Endothelial cell (in vitro differentiated cells): ENCODE data around the gene DENND1A. TPM values are rescaled to one million over a fixed set of nuclear protein-coding genes. Genes with fewer than 3 reads are reported as not detected.

Experiments
- DNase-seq: peaks from one replicate; pipeline ENCODE4 v3.0.0; 2021; ENCODE audit warnings: low spot score
- H3K27ac Mint-ChIP-seq: one replicate; pipeline ENCODE4 v1.8.0; 2021; ENCODE audit warnings: mixed read lengths, inconsistent platforms; ENCODE audit not compliant: unreplicated experiment
- H3K27me3 Mint-ChIP-seq: one replicate; pipeline ENCODE4 v1.8.0; 2021; ENCODE audit warnings: mild to moderate bottlenecking, moderate library complexity, mixed read lengths, inconsistent platforms; ENCODE audit not compliant: unreplicated experiment
- H3K36me3 Mint-ChIP-seq: one replicate; pipeline ENCODE4 v1.8.0; 2021; ENCODE audit warnings: mild to moderate bottlenecking, low read depth, mixed read lengths, inconsistent platforms; ENCODE audit not compliant: unreplicated experiment
- H3K4me1 Mint-ChIP-seq: one replicate; pipeline ENCODE4 v1.8.0; 2021; ENCODE audit warnings: mild to moderate bottlenecking, mixed read lengths, inconsistent platforms; ENCODE audit not compliant: unreplicated experiment
- H3K4me3 Mint-ChIP-seq: one replicate; pipeline ENCODE4 v1.8.0; 2021; ENCODE audit warnings: mild to moderate bottlenecking, mixed read lengths, inconsistent platforms; ENCODE audit not compliant: unreplicated experiment
- H3K9me3 Mint-ChIP-seq: one replicate; pipeline ENCODE4 v1.8.0; 2021; ENCODE audit warnings: mixed read lengths, inconsistent platforms; ENCODE audit not compliant: unreplicated experiment
- total RNA-seq: library from RNA; stranded (reverse); fragmentation: NEBNext Ultra II Directional; extraction: Animal tissue kit (Norgen Biotek cat#: 25700); gene quantifications from one replicate; pipeline ENCODE4 v1.2.1, GENCODE V29; 2021; ENCODE audit not compliant: unreplicated experiment
- TF ChIP-seq, protein P1 (sequence below): fragments of 200-600 bp; sonication (generic); IDR thresholded peaks from one replicate; pipeline ENCODE4 v1.5.0; 2021; ENCODE audit warnings: antibody characterized with exemption; ENCODE audit not compliant: unreplicated experiment

The DENND1A gene
- total RNA-seq, 1 donor from 2014 or later: 14.1 TPM

DNA sequence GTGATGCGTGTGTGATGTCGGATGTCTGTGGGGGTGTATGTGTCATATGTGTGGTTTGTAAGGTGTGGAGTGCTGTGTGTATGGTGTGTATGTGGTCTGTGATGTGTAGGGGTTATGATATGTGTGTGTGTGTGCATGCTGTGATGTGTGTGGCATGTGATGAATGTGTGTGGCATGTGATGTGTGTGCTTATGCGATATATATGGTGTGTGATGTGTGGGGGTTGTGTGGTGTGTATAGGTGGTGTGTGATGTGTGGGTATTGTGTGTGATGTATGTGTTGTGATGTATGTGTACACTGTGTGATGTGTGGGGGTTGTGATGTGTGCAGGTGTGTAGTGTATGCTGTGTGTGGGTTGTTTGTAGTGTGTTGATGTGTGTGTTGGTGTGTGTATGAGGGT, 583.1 kb downstream of the DENND1A start:
- DNase-seq: no peak
- TF ChIP-seq, protein P1, sequence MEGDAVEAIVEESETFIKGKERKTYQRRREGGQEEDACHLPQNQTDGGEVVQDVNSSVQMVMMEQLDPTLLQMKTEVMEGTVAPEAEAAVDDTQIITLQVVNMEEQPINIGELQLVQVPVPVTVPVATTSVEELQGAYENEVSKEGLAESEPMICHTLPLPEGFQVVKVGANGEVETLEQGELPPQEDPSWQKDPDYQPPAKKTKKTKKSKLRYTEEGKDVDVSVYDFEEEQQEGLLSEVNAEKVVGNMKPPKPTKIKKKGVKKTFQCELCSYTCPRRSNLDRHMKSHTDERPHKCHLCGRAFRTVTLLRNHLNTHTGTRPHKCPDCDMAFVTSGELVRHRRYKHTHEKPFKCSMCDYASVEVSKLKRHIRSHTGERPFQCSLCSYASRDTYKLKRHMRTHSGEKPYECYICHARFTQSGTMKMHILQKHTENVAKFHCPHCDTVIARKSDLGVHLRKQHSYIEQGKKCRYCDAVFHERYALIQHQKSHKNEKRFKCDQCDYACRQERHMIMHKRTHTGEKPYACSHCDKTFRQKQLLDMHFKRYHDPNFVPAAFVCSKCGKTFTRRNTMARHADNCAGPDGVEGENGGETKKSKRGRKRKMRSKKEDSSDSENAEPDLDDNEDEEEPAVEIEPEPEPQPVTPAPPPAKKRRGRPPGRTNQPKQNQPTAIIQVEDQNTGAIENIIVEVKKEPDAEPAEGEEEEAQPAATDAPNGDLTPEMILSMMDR: no peak
- Mint-ChIP-seq H3K27ac (no peak overlapping the region), H3K4me1 (peaks cover 8% of the 10 kb centered on the region), H3K4me3 (no peak overlapping the region), H3K36me3 (no peaks in the 10 kb centered on the region), H3K9me3 (no peaks in the 10 kb centered on the region), H3K27me3 (peaks cover 4% of the 10 kb centered on the region)

GRCh38 chr9:123346026-123346425, 583.9 kb downstream of the DENND1A start:
- no peak for DNase-seq
- H3K4me1 Mint-ChIP-seq: peaks cover 10% of the 10 kb centered on the region
- peaks cover 2% of the 10 kb centered on the region for H3K36me3 Mint-ChIP-seq
- H3K27ac Mint-ChIP-seq: no peak overlapping the region
- H3K27me3 Mint-ChIP-seq: peaks cover 3% of the 10 kb centered on the region
- TF ChIP-seq, protein P1: no peak
- no peak overlapping the region for H3K4me3 Mint-ChIP-seq
- H3K9me3 Mint-ChIP-seq: no peaks in the 10 kb centered on the region

GRCh38 chr9:123345567-123345955, 584.4 kb downstream of the DENND1A start:
- H3K27me3 Mint-ChIP-seq: peaks cover 7% of the 10 kb centered on the region
- DNase-seq: no peak

DNA sequence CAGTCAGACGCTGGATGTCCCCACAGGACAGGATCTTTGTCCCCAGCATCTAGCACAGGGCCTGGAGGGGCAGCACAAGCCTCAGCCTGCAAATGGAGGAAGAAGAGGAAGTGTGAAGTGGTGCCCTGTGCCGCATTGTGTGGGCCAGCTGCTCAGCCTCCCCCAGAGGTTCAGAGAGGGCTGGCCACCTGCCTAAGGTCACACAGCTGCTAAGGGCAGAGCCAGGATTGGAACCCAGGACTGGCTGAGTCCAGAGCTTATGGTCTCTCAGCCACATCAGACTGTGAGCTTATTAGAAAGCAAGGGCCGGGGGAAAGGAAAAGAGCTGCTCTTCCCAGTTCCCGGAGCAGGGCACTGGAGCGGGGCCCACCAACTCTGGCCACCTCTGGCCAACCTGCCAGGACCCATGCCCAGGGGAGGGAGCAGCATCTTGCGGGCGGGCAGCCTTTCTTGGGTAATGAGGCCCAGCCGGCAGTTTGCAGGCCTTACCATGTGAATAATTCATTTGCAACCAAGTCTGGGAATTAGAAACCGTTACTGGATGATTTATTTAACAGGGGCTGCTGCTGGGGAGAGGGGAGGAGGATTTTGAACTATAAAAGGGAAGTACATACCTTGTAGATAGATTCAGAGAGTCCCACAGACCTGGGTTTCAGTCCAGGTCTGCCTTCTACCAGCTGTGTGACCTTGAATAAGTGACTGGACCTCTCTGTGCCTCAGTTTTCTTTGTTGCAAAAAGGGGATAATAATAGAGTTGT, 585.6 kb downstream of the DENND1A start:
- peaks cover 7% of the 10 kb centered on the region for H3K27me3 Mint-ChIP-seq
- TF ChIP-seq, protein P1: no peak
- no peaks in the 10 kb centered on the region for H3K9me3 Mint-ChIP-seq
- DNase-seq: no peak
- H3K36me3 Mint-ChIP-seq: peaks cover 4% of the 10 kb centered on the region
- peaks cover 20% of the 10 kb centered on the region for H3K4me1 Mint-ChIP-seq
- no peak overlapping the region for H3K27ac Mint-ChIP-seq
- H3K4me3 Mint-ChIP-seq: no peak overlapping the region

More at GRCh38 chr9:123345567-123345955, 584.4 kb downstream of the DENND1A start:
- TF ChIP-seq, protein P1: no peak
- no peak overlapping the region for H3K4me3 Mint-ChIP-seq
- H3K36me3 Mint-ChIP-seq: peaks cover 4% of the 10 kb centered on the region
- H3K9me3 Mint-ChIP-seq: no peaks in the 10 kb centered on the region
- H3K4me1 Mint-ChIP-seq: peaks cover 11% of the 10 kb centered on the region
- peak overlapping the region; percentile 70 for H3K27ac Mint-ChIP-seq

DNA sequence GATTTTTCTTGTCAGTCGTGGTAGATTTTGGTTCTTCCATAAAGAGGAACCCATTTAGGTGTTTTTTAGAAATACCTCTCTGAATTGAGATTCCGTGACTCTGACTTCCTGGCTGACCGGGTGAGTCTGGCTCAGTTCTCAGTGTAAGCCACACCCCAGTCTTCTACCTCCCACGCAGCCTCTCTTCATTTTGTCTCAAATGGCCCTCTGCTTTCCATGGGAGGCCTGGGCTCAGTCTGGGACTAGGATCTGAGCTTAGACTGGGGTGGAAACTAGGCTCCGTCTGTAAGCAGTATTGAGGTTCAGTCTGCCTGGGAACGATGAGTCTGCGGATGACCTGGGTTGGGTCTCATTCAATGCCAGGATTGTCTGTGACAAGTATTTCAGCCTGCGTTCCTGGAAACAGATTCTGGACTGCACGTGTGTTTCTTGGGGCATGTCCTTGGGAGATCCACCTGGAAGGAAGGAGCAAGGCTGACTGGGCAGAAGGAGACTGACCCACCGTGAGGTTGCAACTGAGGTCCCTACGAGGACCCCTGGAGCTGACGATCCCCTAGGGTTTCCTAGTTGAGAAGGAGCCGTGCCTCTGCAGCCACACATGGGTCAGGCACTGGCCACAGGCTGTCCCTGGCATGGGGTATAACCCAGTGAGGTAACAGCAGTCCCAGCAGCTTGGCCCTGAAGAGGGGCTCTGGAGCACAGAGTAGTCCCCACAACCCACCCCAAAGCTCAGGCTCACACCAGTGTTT, 586.3 kb downstream of the DENND1A start:
- Mint-ChIP-seq H3K4me3 (no peak overlapping the region), H3K27ac (no peak overlapping the region)
- DNase-seq: no peak

More for the DNA sequence above, 586.3 kb downstream of the DENND1A start:
- Mint-ChIP-seq H3K36me3 (peaks cover 4% of the 10 kb centered on the region), H3K4me1 (peaks cover 24% of the 10 kb centered on the region), H3K27me3 (peaks cover 7% of the 10 kb centered on the region), H3K9me3 (no peaks in the 10 kb centered on the region)
- TF ChIP-seq, protein P1: no peak
